Activated naive CD4-positive, alpha-beta T cell (primary cell): ENCODE data around the gene PKIB.
"Not testable (repeated sequence)": the region's sequence is repeated elsewhere in the genome, so short reads cannot be mapped to it uniquely, and the experiment has no call there.

ENCODE experiments used
- DNase-seq, 4 experiments: peaks; one replicate each; lab custom pipeline; 2025; lab: John Stamatoyannopoulos, UW

The PKIB gene

DNA sequence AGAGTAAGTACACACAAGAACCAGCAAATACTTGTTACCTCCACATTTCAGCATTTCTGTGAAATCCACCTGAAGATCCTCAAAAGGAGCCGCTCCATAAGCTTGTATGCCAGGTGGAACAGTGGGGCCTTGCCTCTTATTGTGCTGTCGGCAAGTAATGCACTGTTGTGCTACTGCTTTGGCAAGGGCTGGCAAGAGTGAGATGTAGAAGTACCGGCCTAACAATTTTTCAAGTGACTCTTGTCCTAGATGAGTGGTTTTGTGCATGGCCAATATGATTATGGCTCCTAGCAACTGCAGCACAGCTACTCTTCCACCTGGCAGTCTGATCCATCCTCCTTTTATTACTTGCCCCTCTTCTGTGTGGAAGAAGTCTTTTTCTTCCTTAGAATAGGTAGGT is 134.7 kb downstream of the PKIB start:
- DNase-seq, result not testable (repeated sequence)

GRCh38 chr6:122746688-122747087 is 136.5 kb downstream of the PKIB start:
- no peak for DNase-seq

DNA sequence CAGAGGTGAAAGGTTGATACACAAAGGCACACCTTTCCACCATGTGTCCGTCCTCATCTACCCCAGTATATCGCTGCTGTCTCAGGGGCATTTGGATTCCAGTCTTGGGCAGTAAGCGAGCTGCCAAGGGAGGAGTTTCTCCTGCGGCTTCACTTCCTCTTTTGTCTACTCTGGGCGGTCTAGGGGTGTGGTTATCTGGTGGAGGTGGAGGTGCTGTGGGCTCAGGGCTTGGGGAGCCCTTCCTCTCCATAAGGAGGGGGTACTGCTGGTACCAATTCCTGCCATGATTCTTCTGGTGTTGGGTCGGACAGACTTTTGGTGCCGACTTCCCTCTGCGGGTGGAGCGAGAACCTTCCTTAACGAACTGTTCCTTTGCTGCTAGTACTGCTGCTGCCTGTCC is 137.4 kb downstream of the PKIB start:
- DNase-seq, result no peak

DNA sequence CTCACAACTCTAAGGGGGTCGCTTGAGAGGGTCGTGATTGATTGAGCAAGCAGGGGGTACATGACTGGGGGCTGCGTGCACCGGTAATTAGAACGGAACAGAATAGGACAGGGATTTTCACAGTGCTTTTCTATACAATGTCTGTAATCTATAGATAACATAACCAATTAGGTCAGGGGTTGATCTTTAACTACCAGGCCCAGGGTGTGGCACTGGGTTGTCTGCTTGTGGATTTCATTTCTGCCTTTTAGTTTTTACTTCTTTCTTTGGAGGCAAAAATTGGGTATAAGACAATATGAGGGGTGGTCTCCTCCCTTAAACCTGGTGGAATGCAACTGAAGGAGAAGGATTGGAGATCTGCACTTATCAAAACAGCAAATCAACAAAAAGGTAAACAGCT is 138.7 kb downstream of the PKIB start:
- not testable (repeated sequence) for DNase-seq

- no peak for DNase-seq
These were observed 139.3 kb downstream of the PKIB start for GRCh38 chr6:122749451-122750050.

DNA sequence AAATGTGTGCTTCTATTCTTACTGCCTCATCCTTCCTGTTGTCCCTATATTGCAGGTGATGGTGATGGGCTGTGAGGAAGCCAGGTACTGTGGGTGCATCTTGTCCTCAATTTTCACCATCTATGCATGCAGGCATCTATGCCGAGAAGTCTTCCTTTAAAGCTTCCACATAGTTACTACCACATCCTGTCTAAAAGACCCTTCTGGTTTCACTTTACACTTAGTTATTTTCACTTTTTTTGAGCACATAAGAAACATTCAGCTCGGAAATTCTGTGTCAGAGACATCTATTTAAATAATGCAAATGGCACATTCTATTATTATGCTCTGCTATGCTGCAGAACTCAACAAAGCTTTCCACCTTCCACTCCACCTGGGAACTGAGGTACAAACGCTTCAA is 141.1 kb downstream of the PKIB start:
- DNase-seq, result no peak

DNA sequence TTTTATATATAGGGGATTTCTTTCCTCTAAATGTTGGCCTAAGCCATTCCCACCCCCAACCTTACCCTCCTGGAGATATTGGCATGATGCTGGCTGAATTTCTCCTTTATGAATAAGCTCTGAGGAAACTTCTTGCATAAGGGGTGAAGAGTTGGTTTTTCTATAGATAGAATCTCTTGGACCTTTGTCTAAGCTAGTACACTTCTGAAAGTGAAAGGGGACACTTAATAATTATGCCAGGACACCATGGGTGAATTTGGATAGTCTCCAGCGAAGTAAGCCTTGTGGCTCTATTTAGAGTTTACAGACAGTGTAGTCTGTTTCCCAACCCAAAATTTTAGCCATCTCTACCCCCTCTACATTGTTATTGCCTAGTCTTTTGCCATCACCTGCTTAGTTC is 142.3 kb downstream of the PKIB start:
- DNase-seq, result no peak

- DNase-seq, result no peak
These were observed 142.9 kb downstream of the PKIB start for GRCh38 chr6:122753000-122753687.

DNA sequence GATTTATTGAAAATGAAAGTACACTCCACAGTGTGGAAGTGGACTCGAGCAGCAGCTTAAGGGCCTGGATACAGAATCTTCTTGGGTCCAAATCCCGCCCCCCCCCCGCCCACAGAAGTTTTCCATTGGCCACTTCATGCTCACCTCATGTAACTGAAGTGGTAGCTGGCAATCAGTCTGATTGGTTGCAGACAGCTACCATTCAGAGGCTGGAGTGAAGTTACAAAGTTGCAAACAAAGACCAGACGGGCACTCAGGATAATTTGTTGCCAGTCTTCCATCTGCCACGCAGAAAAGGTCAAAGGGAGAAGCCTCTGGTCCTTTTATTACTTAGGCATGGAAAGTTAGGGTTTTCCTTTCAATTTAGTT is 143.5 kb downstream of the PKIB start:
- DNase-seq, result no peak

- DNase-seq, result no peak
These were observed 144.1 kb downstream of the PKIB start for GRCh38 chr6:122754191-122754731.

DNA sequence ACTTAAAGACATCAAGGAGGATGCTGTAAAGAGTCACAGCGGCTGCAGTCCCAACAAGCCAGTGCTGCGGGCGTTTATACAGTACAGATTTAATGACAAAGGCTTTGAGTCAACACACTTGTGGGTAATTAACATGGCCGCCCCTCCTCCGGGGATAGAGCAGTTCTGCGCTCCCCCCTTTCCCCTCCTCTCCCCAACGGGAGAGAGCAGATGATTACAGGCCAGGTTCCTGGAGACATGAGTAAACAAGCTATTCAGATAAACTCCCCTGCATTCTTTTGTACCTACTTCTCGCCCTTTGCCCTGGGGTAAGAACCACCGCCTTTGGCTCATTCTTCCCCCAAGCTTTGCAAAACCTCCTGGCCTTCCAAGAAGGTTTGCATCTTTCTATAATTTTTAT is 145.7 kb downstream of the PKIB start:
- DNase-seq, result no peak

- no peak for DNase-seq
These were observed 148.7 kb downstream of the PKIB start for GRCh38 chr6:122758927-122759334.

DNA sequence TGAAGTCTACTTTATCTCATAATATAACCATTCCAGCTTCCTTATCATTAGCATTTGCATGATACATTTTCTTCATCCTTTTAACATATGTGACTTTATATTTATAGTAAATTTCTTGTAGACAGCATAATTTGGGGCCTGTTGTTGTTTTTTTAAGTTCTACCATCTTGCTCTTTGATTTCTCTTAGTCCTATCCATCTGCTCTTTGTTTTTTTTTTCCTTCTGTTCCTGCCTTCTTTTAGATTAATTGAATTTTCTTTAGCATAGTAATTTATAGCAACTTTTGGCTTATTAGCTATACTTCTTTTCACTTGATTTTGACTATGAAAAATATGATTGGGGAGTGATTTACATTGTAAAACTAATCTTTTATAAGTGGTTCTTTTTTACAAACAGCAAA is 150.1 kb downstream of the PKIB start:
- no peak for DNase-seq

DNA sequence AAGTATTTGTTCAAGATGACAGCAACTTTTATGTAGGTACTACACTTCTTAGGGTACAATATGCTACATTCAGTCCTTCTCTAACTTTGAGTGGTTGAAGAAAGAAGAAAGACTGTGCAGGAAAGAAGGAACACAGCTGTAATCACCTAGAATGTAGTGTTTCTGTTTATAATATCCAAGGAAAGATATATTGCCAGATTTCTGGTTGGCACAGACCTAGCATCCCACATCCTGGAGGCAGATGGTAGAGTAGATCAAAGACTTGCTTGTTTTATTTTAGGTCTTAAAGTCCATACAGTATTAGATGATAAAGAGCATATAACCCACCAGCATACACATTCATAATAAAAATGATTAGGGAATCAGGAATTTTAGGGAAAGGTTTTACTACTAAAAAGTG is 156.1 kb downstream of the PKIB start:
- no peak for DNase-seq

DNA sequence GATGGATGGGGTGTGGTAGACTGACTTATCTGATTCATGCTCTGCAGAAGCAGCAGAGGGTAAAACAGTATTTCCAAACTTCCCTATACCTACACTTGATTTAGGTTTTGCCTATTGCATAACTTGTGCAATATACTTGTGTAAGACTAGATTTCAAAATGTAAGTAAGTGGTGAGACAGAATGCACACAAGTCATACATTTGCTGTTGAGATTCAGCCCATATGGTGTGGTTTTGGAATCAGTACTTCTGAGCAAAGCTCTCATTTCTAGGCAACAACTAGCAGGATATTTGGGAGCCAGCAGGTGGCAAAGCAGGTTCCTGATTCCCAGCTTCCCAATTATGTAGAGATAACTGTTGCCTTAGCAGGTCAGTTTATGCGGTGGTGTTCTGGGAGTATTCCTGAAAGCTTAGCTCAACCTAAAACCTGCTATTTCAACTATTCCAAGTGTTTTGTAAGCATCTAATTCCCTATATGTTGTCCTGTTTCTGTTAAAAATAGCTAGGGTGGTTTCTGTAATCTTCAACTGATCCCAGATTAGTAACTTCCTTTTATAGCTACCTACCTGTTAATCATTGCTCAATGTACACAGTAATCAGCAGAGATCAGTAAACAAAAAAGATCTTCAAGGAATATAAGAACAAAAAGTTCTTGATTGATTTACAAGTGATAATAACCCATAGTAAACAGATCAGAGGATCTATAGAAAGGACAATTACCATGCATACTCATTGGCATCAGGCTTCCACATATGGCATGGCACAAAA is 160.8 kb downstream of the PKIB start:
- DNase-seq, result no peak

- DNase-seq, result no peak
These were observed 162.7 kb downstream of the PKIB start for GRCh38 chr6:122772724-122773415.
